ENCODE measurements around the gene PODN.

DNA sequence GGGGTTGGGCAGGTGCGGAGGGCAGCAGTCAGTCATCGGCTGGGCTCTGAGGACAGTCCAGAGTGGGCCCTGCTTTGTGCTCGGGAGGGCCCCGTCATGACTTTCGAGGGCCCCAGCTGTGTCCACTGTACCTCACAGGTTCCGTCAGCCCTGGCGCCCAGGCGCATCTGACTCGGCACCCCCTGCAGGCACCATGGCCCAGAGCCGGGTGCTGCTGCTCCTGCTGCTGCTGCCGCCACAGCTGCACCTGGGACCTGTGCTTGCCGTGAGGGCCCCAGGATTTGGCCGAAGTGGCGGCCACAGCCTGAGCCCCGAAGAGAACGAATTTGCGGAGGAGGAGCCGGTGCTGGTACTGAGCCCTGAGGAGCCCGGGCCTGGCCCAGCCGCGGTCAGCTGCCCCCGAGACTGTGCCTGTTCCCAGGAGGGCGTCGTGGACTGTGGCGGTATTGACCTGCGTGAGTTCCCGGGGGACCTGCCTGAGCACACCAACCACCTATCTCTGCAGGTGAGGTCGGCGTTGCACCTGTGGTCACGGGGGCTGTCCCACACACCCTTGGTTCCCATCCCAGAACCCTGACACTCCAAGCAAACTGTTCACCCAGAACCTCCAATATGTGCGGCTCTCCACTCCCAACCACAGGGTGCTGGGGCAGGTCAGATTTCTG lies 7.8 kb downstream of the PODN start:
- TF ChIP-seq POLR2AphosphoS5 (IDR thresholded peaks at IDR 0.05) (no peak), POLR2A (IDR thresholded peaks at IDR 0.05) (no peak), EP300 (IDR thresholded peaks at IDR 0.05) (no peak)
- TF ChIP-seq, protein P1, sequence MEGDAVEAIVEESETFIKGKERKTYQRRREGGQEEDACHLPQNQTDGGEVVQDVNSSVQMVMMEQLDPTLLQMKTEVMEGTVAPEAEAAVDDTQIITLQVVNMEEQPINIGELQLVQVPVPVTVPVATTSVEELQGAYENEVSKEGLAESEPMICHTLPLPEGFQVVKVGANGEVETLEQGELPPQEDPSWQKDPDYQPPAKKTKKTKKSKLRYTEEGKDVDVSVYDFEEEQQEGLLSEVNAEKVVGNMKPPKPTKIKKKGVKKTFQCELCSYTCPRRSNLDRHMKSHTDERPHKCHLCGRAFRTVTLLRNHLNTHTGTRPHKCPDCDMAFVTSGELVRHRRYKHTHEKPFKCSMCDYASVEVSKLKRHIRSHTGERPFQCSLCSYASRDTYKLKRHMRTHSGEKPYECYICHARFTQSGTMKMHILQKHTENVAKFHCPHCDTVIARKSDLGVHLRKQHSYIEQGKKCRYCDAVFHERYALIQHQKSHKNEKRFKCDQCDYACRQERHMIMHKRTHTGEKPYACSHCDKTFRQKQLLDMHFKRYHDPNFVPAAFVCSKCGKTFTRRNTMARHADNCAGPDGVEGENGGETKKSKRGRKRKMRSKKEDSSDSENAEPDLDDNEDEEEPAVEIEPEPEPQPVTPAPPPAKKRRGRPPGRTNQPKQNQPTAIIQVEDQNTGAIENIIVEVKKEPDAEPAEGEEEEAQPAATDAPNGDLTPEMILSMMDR (IDR thresholded peaks at IDR 0.05), result no peak

All from stomach (tissue), 4 donors.